Measurements from ENCODE around the gene STAG1. TPM values are rescaled to one million over a fixed set of nuclear protein-coding genes. Genes with fewer than 3 reads are reported as not detected.
"Not testable (repeated sequence)": the region's sequence is repeated elsewhere in the genome, so short reads cannot be mapped to it uniquely, and the experiment has no call there.

Gene STAG1
- total RNA-seq, 2 donors from 2014 or later = 26.8 to 56.4 TPM

DNA sequence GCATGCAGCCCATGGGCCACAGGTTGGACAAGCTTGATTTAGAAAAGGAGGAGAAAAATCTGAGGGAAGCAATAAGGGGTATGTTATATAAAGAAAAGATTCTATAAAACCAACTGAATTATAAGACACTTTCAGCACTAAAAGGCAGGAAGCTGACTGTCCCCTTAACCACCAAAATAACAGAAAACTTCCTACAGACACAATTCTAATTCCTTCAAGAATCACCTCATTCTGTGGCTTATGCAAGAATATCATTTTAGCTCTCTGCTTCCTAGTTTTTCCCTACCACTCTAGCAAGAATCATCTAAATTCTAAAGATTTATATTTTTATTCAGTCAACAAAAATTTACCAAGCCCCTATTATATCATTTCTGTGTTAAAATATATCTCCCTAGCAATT is 6.3 kb downstream of the STAG1 start:
- Histone ChIP-seq H3K27ac (no peak overlapping the region), H3K27me3 (replicated peaks; ENCODE audit: insufficient read depth) (no peaks in the 10 kb centered on the region), H3K4me1 (ENCODE audit: control insufficient read depth in 1 of 2, low read depth in 2 of 2) (peaks cover 22 to 53% of the 10 kb centered on the region in 2 donors), H3K36me3 (no peaks in the 10 kb centered on the region), H3K4me3 (no peak overlapping the region), H3K9me3 (no peaks in the 10 kb centered on the region)
- ATAC-seq (ENCODE audit: insufficient number of reproducible peaks, low FRiP score, low read depth) (no peak), DNase-seq (ENCODE audit: low spot score) (no peak)
- TF ChIP-seq, protein P1, sequence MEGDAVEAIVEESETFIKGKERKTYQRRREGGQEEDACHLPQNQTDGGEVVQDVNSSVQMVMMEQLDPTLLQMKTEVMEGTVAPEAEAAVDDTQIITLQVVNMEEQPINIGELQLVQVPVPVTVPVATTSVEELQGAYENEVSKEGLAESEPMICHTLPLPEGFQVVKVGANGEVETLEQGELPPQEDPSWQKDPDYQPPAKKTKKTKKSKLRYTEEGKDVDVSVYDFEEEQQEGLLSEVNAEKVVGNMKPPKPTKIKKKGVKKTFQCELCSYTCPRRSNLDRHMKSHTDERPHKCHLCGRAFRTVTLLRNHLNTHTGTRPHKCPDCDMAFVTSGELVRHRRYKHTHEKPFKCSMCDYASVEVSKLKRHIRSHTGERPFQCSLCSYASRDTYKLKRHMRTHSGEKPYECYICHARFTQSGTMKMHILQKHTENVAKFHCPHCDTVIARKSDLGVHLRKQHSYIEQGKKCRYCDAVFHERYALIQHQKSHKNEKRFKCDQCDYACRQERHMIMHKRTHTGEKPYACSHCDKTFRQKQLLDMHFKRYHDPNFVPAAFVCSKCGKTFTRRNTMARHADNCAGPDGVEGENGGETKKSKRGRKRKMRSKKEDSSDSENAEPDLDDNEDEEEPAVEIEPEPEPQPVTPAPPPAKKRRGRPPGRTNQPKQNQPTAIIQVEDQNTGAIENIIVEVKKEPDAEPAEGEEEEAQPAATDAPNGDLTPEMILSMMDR (IDR thresholded peaks at IDR 0.05) = no peak

DNA sequence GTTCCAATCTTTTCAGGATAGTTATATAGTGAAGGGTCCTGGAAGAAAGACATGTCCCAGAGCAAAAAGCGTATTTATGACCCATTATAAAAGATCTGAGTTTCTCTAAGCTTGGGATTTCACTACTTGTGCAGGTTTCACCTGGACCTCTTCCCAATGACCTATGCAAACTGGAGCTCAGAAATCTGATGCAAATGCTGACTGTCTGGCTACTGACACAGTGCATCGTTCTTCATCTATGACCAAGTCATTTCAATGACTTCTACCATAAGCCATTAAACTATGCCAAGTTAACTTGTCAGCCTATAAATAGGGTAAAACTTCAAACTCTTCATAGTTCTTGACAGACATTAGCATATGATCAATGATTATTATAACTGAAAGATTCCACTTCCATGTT is 11.1 kb downstream of the STAG1 start:
- DNase-seq (ENCODE audit: low spot score) = no peak
- no peak overlapping the region for H3K4me3 ChIP-seq
- H3K27ac ChIP-seq = no peak overlapping the region
- H3K36me3 ChIP-seq = no peaks in the 10 kb centered on the region
- H3K9me3 ChIP-seq = no peaks in the 10 kb centered on the region
- peaks cover 0 to 9% of the 10 kb centered on the region in 2 donors for H3K4me1 ChIP-seq (ENCODE audit: control insufficient read depth in 1 of 2, low read depth in 2 of 2)
- TF ChIP-seq, protein P1 (IDR thresholded peaks at IDR 0.05) = no peak
- ATAC-seq (ENCODE audit: insufficient number of reproducible peaks, low FRiP score, low read depth) = no peak
- H3K27me3 ChIP-seq (replicated peaks; ENCODE audit: insufficient read depth) = no peaks in the 10 kb centered on the region

DNA sequence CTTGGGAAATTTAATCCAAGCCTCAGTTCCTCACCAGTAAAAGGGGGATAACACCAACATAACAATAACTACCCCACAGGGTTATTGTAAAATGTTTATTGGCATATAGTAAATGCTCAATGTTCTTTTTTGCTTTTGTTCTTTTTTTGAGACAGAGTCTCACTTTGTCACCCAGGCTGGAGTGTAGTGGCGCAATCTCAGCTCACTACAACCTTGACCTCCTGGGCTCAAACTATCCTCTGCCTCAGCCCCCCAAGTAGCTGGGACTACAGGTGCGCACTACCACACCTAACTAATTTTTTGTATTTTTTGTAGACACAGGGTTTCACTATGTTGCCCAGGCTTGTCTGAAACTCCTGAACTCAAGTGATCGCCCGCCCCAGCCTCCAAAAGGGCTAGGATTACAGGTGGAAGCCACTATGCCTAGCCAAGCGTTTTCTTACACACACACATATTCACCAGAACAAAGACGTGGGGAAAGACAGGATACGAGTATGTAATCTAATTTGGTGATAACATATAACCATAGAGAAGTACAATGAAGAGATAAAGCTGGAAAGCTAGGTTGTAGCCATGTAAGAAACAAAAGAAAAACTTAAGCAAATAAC is 11.7 kb downstream of the STAG1 start:
- DNase-seq (ENCODE audit: low spot score) (no peak), ATAC-seq (ENCODE audit: insufficient number of reproducible peaks, low FRiP score, low read depth) (no peak)
- Histone ChIP-seq H3K27me3 (replicated peaks; ENCODE audit: insufficient read depth) (no peaks in the 10 kb centered on the region), H3K4me3 (no peak overlapping the region), H3K9me3 (no peaks in the 10 kb centered on the region), H3K27ac (no peak overlapping the region), H3K4me1 (ENCODE audit: control insufficient read depth in 1 of 2, low read depth in 2 of 2) (peaks cover 0 to 4% of the 10 kb centered on the region in 2 donors), H3K36me3 (no peaks in the 10 kb centered on the region)
- TF ChIP-seq, protein P1 (IDR thresholded peaks at IDR 0.05) = no peak

DNA sequence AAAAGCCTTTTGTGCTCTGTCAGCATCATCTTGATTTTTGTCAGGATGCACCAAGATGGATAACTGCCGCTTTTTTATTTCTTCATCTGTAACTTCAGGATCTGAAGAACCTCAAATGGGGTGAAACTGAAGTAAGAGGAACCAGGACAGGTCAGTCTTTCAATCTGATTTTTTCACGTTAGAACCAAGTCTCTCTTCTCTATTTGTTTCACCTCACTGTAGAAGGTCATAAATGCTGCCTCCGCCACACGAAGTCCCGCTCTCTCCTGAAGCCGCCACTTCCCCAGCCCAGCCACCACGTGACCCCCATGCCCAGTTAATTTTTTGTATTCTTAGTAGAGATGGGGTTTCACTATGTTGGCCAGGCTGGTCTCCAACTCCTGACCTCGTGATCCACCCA is 15.2 kb downstream of the STAG1 start:
- H3K27me3 ChIP-seq (replicated peaks; ENCODE audit: insufficient read depth); H3K27ac ChIP-seq; H3K4me3 ChIP-seq; H3K9me3 ChIP-seq; DNase-seq (ENCODE audit: low spot score); ATAC-seq (ENCODE audit: insufficient number of reproducible peaks, low FRiP score, low read depth); H3K36me3 ChIP-seq: not testable (repeated sequence)
- peaks cover 6 to 17% of the 10 kb centered on the region in 2 donors for H3K4me1 ChIP-seq (ENCODE audit: control insufficient read depth in 1 of 2, low read depth in 2 of 2)

DNA sequence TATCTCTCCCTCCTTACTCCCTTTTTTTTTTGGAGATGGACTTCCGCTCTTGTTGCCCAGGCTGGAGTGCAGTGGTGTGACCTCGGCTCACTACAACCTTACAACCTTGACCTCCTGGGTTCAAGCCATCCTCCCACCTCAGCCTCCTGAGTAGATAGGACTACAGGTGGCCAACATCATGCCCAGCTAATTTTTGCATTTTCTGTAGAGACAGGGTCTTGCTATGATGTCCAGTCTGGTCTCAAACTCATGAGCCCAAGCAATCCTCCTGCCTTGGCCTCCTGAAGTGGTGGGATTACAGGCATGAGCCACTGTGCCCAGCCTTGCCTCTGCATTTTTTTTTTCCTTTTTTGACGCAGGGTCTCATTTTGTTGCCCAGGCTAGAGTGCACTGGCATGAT is 17.1 kb downstream of the STAG1 start:
- Histone ChIP-seq H3K4me3 (no peak overlapping the region), H3K27me3 (replicated peaks; ENCODE audit: insufficient read depth) (no peaks in the 10 kb centered on the region), H3K9me3 (no peaks in the 10 kb centered on the region), H3K27ac (no peak overlapping the region), H3K36me3 (no peaks in the 10 kb centered on the region), H3K4me1 (ENCODE audit: control insufficient read depth in 1 of 2, low read depth in 2 of 2) (peaks cover 9 to 36% of the 10 kb centered on the region in 2 donors)
- DNase-seq (ENCODE audit: low spot score) (no peak), ATAC-seq (ENCODE audit: insufficient number of reproducible peaks, low FRiP score, low read depth) (no peak)
- TF ChIP-seq, protein P1 (IDR thresholded peaks at IDR 0.05) = no peak
